Keratinocyte (primary cell): ENCODE results near the gene YY1AP1.

Experiments used
- CTCF ChIP-seq, 3 experiments: IDR thresholded peaks in 1 of 3; conservative IDR thresholded peaks in 1 of 3; optimal IDR thresholded peaks in 1 of 3; 2 replicates in 2 of 3; 3 replicates in 1 of 3; pipeline versions ENCODE3 to v1.5.1; 2011; ENCODE audit warnings: low read length in 3 of 3, mild to moderate bottlenecking in 3 of 3, moderate library complexity in 2 of 3, control low read depth in 1 of 3, inconsistent platforms in 1 of 3; ENCODE audit not compliant: insufficient read depth in 2 of 3; ENCODE audit errors: extremely low read depth in 1 of 3
- EZH2 ChIP-seq: IDR thresholded peaks from one replicate; pipeline ENCODE4 v1.6.1; 2012; ENCODE audit warnings: inconsistent platforms, mild to moderate bottlenecking, low read length, moderate library complexity

GRCh38 chr1:155622191-155622590, 66.4 kb downstream of the YY1AP1 start:
- TF ChIP-seq CTCF (optimal IDR thresholded peaks at IDR 0.05 in 1 of 3, IDR thresholded peaks at IDR 0.05 in 1 of 3, conservative IDR thresholded peaks at IDR 0.05 in 1 of 3; ENCODE audit: extremely low read depth in 1 of 3, insufficient read depth in 2 of 3, low read length in 3 of 3), result no peak
- TF ChIP-seq EZH2, result no peak
